Measurements from ENCODE around the gene IGSF21.
"Not testable (repeated sequence)": the region's sequence is repeated elsewhere in the genome, so short reads cannot be mapped to it uniquely, and the experiment has no call there.

The IGSF21 gene

GRCh38 chr1:18147672-18148071 lies 40.1 kb downstream of the IGSF21 start:
- no peak for DNase-seq

- no peak for DNase-seq
Observed at GRCh38 chr1:18148461-18148860, 40.9 kb downstream of the IGSF21 start.

GRCh38 chr1:18149027-18149641 lies 41.5 kb downstream of the IGSF21 start:
- no peak for DNase-seq

- DNase-seq, result no peak
Observed at GRCh38 chr1:18151436-18152122, 44.0 kb downstream of the IGSF21 start.

DNA sequence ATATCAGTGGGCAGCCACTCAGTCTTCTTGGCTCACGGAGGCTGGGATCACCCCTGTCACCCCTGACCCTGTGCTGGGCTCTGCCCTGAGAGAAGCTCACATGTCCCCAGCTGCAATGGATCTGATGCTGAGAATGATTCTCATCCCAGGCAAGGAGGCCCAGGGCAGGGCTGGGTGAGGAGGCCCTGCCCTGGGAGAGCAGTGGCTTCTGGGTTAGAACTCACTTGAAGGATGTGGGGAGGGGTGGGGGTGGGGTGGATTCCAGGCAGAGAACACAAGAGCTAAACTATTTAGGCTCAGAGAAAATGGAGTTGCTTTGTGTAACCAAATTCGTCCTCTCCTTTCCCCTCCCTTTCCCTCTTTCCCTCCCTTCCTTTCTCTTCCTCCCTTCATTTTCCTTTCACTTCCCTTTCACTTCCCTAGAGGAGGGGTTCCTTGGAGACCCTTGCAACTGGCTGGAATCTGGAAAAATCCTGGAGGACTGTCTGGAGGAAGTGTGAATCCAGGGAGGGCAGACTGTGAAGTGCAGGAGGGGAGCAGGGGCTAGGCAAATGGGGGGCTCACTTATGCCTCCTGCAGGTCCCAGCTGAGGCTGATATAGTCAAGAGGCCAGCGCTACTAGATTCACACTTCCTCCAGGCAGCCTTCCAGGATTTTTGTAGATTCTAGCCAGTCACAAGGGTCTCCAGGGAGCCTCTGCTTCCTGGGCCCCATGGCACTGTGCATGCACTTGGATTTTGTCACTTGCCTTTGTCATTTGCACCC lies 47.0 kb downstream of the IGSF21 start:
- DNase-seq, result no peak

DNA sequence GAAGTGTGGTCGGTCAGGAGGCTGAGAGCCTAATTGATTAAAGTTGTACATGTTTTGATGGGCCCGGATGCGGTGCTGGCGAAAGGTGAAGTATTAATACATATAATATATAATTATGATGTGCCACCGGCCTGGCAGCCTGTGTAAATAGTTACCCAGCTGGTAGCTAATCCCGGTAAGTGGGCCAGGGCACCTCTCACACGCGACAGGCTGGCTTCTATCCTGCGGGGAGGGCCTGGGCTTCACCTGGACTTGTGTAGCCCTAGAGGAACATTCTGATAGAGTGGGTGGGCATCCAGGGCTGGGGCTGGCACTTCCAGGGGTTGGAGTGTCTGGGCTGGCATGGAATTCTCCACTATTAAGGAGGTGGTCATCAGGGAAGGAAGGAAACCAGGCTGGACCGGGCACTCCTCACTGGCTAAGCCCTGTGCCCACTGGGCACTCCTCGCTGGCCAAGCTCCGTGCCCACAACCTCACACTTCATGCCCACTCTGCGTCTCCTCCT lies 48.3 kb downstream of the IGSF21 start:
- DNase-seq, result no peak

GRCh38 chr1:18157352-18157751 lies 49.8 kb downstream of the IGSF21 start:
- DNase-seq, result no peak

DNA sequence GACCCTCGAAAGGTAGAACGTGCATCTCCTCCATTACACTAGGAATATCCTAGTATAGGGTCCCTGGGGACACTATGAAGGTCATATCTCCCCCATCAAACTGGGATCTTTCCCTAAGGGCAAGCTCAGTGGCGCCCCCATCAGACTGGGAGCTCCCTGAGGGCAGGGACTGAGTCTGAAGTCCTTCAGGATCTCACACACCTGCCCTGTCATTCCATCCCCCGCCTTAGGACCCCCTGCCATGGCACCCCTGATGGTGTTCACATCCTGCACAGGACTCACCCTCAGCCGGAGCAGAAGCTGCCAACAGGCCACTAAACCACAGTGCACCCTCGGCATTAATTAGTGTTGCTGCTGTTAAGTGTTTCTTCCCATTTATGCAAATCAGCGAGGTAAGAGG lies 50.4 kb downstream of the IGSF21 start:
- no peak for DNase-seq

DNA sequence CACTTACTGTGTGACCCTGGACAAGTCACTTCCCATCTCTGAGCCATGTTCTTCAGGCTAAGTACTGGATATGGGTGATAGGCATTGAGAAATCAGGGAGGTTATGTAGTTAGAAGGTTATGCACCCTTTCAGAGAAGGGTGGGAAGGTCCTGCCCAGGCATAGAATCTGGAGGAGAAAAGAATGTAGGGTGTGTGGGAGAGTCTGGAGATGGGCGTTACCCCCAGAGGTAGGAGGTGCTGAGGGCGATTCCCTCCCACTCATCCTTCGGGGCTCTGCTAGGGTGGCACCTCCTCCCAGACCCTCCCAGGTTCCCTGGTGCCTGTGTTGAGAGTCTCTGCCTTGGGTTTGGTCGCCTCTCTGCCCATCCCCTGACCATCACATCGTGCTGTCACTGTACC lies 51.1 kb downstream of the IGSF21 start:
- no peak for DNase-seq

- no peak for DNase-seq
Observed at GRCh38 chr1:18160290-18160942, 52.8 kb downstream of the IGSF21 start.

DNA sequence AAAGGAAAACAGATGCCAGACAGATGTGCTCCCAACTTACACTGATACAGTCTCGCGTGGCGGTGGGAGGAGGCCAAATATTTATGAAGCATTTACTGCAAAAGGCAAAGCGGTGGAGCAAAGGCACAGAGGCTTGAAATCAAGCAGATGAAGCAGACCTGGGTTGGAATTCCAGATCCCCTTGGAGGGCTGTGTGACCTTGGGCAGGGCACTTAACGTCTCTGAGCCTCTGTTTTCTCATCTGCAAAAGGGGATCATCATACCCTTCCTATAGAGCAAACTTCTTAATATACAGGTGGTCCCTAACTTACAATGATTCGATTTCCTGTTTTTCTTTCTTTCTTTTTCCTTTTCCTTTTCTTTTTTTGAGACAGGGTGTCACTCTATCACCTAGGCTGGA lies 54.1 kb downstream of the IGSF21 start:
- DNase-seq, result no peak

- DNase-seq, result not testable (repeated sequence)
Observed at GRCh38 chr1:18165640-18166039, 58.0 kb downstream of the IGSF21 start.

DNA sequence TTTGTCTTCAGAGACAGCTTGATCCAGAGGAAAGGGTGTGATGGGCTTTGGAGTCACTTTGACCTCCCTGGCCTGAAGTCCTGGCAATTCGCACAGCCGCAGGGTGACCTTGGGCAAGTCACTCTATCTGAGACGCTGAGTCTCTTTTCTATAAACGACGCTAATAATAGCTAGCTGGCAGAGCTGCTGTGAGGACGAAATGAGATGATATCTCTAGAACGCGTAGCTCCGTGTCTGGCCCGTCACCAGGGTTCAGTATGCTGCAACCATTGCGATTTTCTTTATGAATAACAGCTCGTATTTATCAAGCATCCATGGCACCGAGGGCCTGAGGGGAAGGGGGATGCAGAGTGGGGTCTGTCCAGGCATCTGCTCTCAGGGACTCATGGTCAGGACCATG lies 58.7 kb downstream of the IGSF21 start:
- no peak for DNase-seq

GRCh38 chr1:18166929-18167328 lies 59.3 kb downstream of the IGSF21 start:
- no peak for DNase-seq

GRCh38 chr1:18170444-18170843 lies 62.8 kb downstream of the IGSF21 start:
- DNase-seq, result no peak

- DNase-seq, result no peak
Observed at GRCh38 chr1:18174037-18174436, 66.4 kb downstream of the IGSF21 start.

DNA sequence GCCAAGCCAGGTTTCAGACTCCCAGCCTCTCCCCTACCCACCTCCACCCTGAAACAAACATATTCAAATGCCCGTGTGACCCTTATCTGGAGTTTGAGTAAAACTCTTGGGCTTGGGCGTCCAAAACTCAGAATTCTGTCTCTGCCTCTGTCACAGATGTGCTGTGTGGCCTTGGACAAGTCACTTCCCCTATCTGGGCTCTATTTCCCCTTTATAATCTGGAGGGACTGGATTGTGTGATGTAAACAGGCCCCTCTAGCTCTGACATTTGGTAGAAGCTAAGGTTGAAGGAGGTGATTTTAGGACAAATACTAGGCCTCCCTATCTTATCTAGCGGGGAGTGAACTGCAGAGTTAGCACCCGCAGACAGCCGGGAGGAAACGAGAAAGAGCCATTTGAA lies 67.5 kb downstream of the IGSF21 start:
- no peak for DNase-seq

DNA sequence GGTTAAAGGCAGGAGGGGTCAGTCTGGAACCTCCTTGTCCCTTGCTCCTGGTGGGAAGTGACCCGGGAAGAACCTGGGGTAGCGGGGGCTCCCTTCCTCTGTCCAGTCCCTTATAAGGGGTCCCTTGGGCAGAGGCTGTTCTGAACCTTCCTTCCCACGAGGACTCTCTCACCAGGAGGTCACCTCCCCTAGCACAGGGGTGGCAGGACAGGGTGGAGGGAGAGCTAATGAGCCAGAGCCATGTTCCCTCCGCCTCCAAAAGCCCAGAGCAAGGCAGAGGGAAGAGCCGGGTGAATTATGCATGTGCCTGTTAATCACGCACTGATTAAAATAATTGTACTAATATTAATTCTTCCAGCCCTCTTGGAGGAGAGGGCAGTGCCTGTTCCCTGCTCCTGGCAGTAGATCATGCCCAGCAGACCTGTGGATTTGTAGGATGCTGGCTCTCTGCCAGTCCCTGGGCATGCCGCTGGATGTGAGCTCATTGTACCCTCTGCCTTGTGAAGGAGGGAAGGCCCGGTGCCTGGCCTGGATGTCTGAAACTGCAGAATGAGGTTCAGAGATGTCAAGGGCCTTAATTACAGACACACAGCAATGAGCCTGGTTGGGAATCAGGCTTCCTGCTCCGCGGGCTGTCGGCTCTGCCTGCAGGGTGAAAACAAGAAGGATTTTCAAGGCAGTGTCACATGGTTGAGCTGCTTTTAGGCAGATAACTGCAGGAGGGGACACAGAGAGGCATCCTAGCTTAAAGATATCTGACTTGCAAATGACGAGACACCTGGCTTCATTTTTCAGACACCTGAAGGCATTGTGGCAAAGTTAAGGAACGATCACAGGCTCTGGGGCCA lies 68.2 kb downstream of the IGSF21 start:
- no peak for DNase-seq

GRCh38 chr1:18176619-18177018 lies 69.0 kb downstream of the IGSF21 start:
- no peak for DNase-seq

- no peak for DNase-seq
Observed at GRCh38 chr1:18178111-18178510, 70.5 kb downstream of the IGSF21 start.

- no peak for DNase-seq
Observed at GRCh38 chr1:18179009-18179408, 71.4 kb downstream of the IGSF21 start.

- DNase-seq, result no peak
Observed at GRCh38 chr1:18182398-18183160, 75.0 kb downstream of the IGSF21 start.

All from T-helper 9 cell (primary cell).